WTC11 (cell line): ENCODE data around the gene CAND2. TPM values are rescaled to one million over a fixed set of nuclear protein-coding genes. Genes with fewer than 3 reads are reported as not detected.

Experiments
- ATAC-seq: fragments of 200-7000 bp; cut with Tn5 transposase; 2 replicates; pipeline ENCODE4 v1.10.0; 2021; ENCODE audit warnings: mild to moderate bottlenecking, moderate library complexity
- CTCF ChIA-PET: fragments of 300-600 bp; sonication (Branson Sonifier 250); formaldehyde crosslinking; loops from one replicate; lab custom pipeline; 2021; ENCODE audit warnings: antibody characterized with exemption; lab: Charles Lee
- POLR2A ChIA-PET: fragments of 350-600 bp; sonication (Branson Sonifier 250); formaldehyde crosslinking; loops from one replicate; lab custom pipeline; 2021; ENCODE audit warnings: antibody characterized with exemption; lab: Charles Lee
- DNase-seq: peaks from one replicate; pipeline ENCODE4 v3.0.0; 2021; ENCODE audit warnings: low spot score
- H3K27ac Mint-ChIP-seq: 2 replicates; pipeline ENCODE4 v1.8.0; 2021; ENCODE audit warnings: mixed read lengths
- H3K27me3 Mint-ChIP-seq: 2 replicates; pipeline ENCODE4 v1.8.0; 2021; ENCODE audit warnings: low read depth, mild to moderate bottlenecking, moderate library complexity, mixed read lengths
- H3K36me3 Mint-ChIP-seq: 2 replicates; pipeline ENCODE4 v1.8.0; 2021; ENCODE audit warnings: mixed read lengths
- H3K4me1 Mint-ChIP-seq: 2 replicates; pipeline ENCODE4 v1.8.0; 2022; ENCODE audit warnings: mixed read lengths
- H3K4me3 Mint-ChIP-seq: 2 replicates; pipeline ENCODE4 v1.8.0; 2021; ENCODE audit warnings: mild to moderate bottlenecking, moderate library complexity, mixed read lengths
- H3K9me3 Mint-ChIP-seq: 2 replicates; pipeline ENCODE4 v1.8.0; 2021; ENCODE audit warnings: mixed read lengths
- ATF1 ChIP-seq: sonication (generic); formaldehyde crosslinking; IDR thresholded peaks from 2 replicates; pipeline ENCODE4 v1.8.1; 2023; ENCODE audit warnings: mild to moderate bottlenecking, moderate library complexity, missing genetic modification reagents
- CREM ChIP-seq: sonication (generic); formaldehyde crosslinking; IDR thresholded peaks from 2 replicates; pipeline ENCODE4 v1.8.1; 2022; ENCODE audit warnings: mild to moderate bottlenecking, missing genetic modification reagents, moderate library complexity
- EMX1 ChIP-seq: fragments of 250-450 bp; sonication (Bioruptor Pico); IDR thresholded peaks from 2 replicates; pipeline ENCODE4 v1.8.0; 2021; ENCODE audit warnings: mild to moderate bottlenecking
- ESRRA ChIP-seq: sonication (generic); formaldehyde crosslinking; IDR thresholded peaks from 2 replicates; pipeline ENCODE4 v1.8.1; 2022; ENCODE audit warnings: mild to moderate bottlenecking, missing genetic modification reagents, borderline replicate concordance
- ETV6 ChIP-seq: sonication (generic); formaldehyde crosslinking; IDR thresholded peaks from 2 replicates; pipeline ENCODE4 v1.8.1; 2022; ENCODE audit warnings: mild to moderate bottlenecking, missing genetic modification reagents
- GTF2I ChIP-seq: fragments of 250-450 bp; sonication (Bioruptor Pico); conservative IDR thresholded peaks from 2 replicates; pipeline ENCODE4 v1.4.0; 2021; ENCODE audit warnings: mild to moderate bottlenecking
- JUN ChIP-seq: sonication (generic); formaldehyde crosslinking; IDR thresholded peaks from 2 replicates; pipeline ENCODE4 v1.8.0; 2023; ENCODE audit warnings: mild to moderate bottlenecking, missing genetic modification reagents
- KAT7 ChIP-seq: sonication (generic); formaldehyde crosslinking; IDR thresholded peaks from 2 replicates; pipeline ENCODE4 v1.8.1; 2023; ENCODE audit warnings: missing genetic modification reagents, mild to moderate bottlenecking, borderline replicate concordance
- NR2C2 ChIP-seq: sonication (generic); formaldehyde crosslinking; IDR thresholded peaks from 2 replicates; pipeline ENCODE4 v1.8.0; 2022; ENCODE audit warnings: mild to moderate bottlenecking, missing genetic modification reagents
- RELA ChIP-seq: sonication (generic); formaldehyde crosslinking; IDR thresholded peaks from 2 replicates; pipeline ENCODE4 v1.8.1; 2022; ENCODE audit warnings: missing genetic modification reagents, mild to moderate bottlenecking, borderline replicate concordance
- SMAD3 ChIP-seq: sonication (generic); formaldehyde crosslinking; IDR thresholded peaks from 2 replicates; pipeline ENCODE4 v1.8.0; 2022; ENCODE audit warnings: missing genetic modification reagents, mild to moderate bottlenecking, borderline replicate concordance
- ZBTB21 ChIP-seq: sonication (generic); formaldehyde crosslinking; IDR thresholded peaks from 2 replicates; pipeline ENCODE4 v1.8.1; 2023; ENCODE audit warnings: mild to moderate bottlenecking, missing genetic modification reagents, borderline replicate concordance
- ZNF396 ChIP-seq: fragments of 250-450 bp; sonication (Bioruptor Pico); IDR thresholded peaks from 2 replicates; pipeline ENCODE4 v1.8.0; 2021; ENCODE audit warnings: mild to moderate bottlenecking, moderate library complexity, borderline replicate concordance
- ZNF416 ChIP-seq: fragments of 250-450 bp; sonication (Bioruptor Pico); IDR thresholded peaks from 2 replicates; pipeline ENCODE4 v1.9.0; 2021; ENCODE audit warnings: mild to moderate bottlenecking, inconsistent platforms
- ZNF532 ChIP-seq: fragments of 250-450 bp; sonication (Bioruptor Pico); IDR thresholded peaks from 2 replicates; pipeline ENCODE4 v1.9.0; 2021; ENCODE audit warnings: mild to moderate bottlenecking, borderline replicate concordance
- total RNA-seq: library from RNA; stranded (reverse); gene quantifications from 3 replicates; pipeline ENCODE4 v1.2.3, GENCODE V29; 2021
- TF ChIP-seq, protein P1 (sequence below): sonication (generic); formaldehyde crosslinking; IDR thresholded peaks from 2 replicates; pipeline ENCODE4 v1.8.1; 2023; ENCODE audit warnings: mild to moderate bottlenecking, missing genetic modification reagents, borderline replicate concordance
- TF ChIP-seq, protein P2 (sequence below): fragments of 250-450 bp; sonication (Bioruptor Pico); IDR thresholded peaks from 2 replicates; pipeline ENCODE4 v1.9.0; 2021; ENCODE audit warnings: mild to moderate bottlenecking
- TF ChIP-seq, protein P3 (sequence below): sonication (generic); formaldehyde crosslinking; IDR thresholded peaks from 2 replicates; pipeline ENCODE4 v1.8.0; 2023; ENCODE audit warnings: missing genetic modification reagents
- TF ChIP-seq, protein P4 (sequence below): fragments of 200-600 bp; IDR thresholded peaks from 2 replicates; pipeline ENCODE4 v1.8.0; 2022; ENCODE audit warnings: antibody characterized with exemption
- TF ChIP-seq, protein P5 (sequence below): sonication (generic); formaldehyde crosslinking; IDR thresholded peaks from 2 replicates; pipeline ENCODE4 v1.8.0; 2022; ENCODE audit warnings: mild to moderate bottlenecking, missing genetic modification reagents
- TF ChIP-seq, protein P6 (sequence below): sonication (generic); formaldehyde crosslinking; IDR thresholded peaks from 2 replicates; pipeline ENCODE4 v1.8.1; 2023; ENCODE audit warnings: mild to moderate bottlenecking, moderate library complexity, missing genetic modification reagents

Gene CAND2
- total RNA-seq, 1 experiment from 2014 or later: 15.4 TPM

GRCh38 chr3:12773710-12774086 lies 22.8 kb upstream of the CAND2 start:
- no peak overlapping the region for H3K27ac Mint-ChIP-seq
- POLR2A ChIA-PET: no interaction called here
- CTCF ChIA-PET: no interaction called here
- peaks cover 13% of the 10 kb centered on the region for H3K27me3 Mint-ChIP-seq
- TF ChIP-seq NR2C2 (CRISPR knock-in tag) (no peak), ZBTB21 (no peak), ATF1 (CRISPR knock-in tag) (no peak)
- no peak overlapping the region for H3K4me3 Mint-ChIP-seq
- DNase-seq (no peak), ATAC-seq (no peak)
- no peaks in the 10 kb centered on the region for H3K36me3 Mint-ChIP-seq
- H3K4me1 Mint-ChIP-seq: no peaks in the 10 kb centered on the region
- H3K9me3 Mint-ChIP-seq: no peaks in the 10 kb centered on the region

DNA sequence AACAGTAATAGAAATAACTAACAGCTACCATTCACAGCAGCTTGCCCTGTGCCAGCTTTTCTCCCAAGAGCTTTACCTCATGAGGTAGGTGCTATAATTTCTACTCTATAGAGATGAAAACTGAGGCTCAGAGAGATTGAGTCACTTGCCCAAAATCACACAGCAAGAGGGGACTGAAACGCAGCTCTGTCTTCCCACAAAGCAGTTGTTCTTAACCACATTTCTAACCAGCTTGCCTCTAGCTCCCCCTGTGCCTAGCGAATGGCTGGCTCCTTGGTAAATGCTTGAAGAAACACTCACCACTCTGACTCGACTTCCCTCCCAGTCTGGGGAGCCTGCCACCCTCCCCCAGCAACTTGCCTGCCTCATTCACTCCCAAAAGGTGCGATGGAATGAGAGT lies 21.9 kb upstream of the CAND2 start:
- Mint-ChIP-seq H3K9me3 (no peaks in the 10 kb centered on the region), H3K36me3 (no peaks in the 10 kb centered on the region), H3K4me3 (no peak overlapping the region), H3K27me3 (peaks cover 13% of the 10 kb centered on the region), H3K4me1 (no peaks in the 10 kb centered on the region), H3K27ac (no peak overlapping the region)
- ChIA-PET POLR2A (no interaction called here), CTCF (interaction anchor here (1.0 to 1.9 kb wide), 3 partner anchors 13 to 68 kb away, joined by 4 to 7 read pairs (median 6); no protein-coding TSS in a partner anchor)
- TF ChIP-seq GTF2I (CRISPR knock-in tag) (no peak), ZNF396 (CRISPR knock-in tag) (no peak), KAT7 (no peak), ZNF532 (CRISPR knock-in tag) (no peak), ZNF416 (no peak)
- TF ChIP-seq, protein P1, sequence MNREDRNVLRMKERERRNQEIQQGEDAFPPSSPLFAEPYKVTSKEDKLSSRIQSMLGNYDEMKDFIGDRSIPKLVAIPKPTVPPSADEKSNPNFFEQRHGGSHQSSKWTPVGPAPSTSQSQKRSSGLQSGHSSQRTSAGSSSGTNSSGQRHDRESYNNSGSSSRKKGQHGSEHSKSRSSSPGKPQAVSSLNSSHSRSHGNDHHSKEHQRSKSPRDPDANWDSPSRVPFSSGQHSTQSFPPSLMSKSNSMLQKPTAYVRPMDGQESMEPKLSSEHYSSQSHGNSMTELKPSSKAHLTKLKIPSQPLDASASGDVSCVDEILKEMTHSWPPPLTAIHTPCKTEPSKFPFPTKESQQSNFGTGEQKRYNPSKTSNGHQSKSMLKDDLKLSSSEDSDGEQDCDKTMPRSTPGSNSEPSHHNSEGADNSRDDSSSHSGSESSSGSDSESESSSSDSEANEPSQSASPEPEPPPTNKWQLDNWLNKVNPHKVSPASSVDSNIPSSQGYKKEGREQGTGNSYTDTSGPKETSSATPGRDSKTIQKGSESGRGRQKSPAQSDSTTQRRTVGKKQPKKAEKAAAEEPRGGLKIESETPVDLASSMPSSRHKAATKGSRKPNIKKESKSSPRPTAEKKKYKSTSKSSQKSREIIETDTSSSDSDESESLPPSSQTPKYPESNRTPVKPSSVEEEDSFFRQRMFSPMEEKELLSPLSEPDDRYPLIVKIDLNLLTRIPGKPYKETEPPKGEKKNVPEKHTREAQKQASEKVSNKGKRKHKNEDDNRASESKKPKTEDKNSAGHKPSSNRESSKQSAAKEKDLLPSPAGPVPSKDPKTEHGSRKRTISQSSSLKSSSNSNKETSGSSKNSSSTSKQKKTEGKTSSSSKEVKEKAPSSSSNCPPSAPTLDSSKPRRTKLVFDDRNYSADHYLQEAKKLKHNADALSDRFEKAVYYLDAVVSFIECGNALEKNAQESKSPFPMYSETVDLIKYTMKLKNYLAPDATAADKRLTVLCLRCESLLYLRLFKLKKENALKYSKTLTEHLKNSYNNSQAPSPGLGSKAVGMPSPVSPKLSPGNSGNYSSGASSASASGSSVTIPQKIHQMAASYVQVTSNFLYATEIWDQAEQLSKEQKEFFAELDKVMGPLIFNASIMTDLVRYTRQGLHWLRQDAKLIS (CRISPR knock-in tag): no peak
- TF ChIP-seq, protein P2, sequence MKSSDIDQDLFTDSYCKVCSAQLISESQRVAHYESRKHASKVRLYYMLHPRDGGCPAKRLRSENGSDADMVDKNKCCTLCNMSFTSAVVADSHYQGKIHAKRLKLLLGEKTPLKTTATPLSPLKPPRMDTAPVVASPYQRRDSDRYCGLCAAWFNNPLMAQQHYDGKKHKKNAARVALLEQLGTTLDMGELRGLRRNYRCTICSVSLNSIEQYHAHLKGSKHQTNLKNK (CRISPR knock-in tag): no peak
- TF ChIP-seq, protein P3, sequence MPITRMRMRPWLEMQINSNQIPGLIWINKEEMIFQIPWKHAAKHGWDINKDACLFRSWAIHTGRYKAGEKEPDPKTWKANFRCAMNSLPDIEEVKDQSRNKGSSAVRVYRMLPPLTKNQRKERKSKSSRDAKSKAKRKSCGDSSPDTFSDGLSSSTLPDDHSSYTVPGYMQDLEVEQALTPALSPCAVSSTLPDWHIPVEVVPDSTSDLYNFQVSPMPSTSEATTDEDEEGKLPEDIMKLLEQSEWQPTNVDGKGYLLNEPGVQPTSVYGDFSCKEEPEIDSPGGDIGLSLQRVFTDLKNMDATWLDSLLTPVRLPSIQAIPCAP (CRISPR knock-in tag): no peak
- no peak for ATAC-seq
- no peak for DNase-seq

- Mint-ChIP-seq H3K4me3 (no peak overlapping the region), H3K36me3 (no peaks in the 10 kb centered on the region), H3K27ac (no peak overlapping the region), H3K4me1 (no peaks in the 10 kb centered on the region), H3K27me3 (peaks cover 13% of the 10 kb centered on the region), H3K9me3 (no peaks in the 10 kb centered on the region)
- CTCF ChIA-PET: interaction anchor here (1.0 to 1.9 kb wide), 4 partner anchors 12 to 68 kb away, joined by 3 to 7 read pairs (median 5); no protein-coding TSS in a partner anchor
- no peak for DNase-seq
- no peak for ATAC-seq
- POLR2A ChIA-PET: no interaction called here
- TF ChIP-seq RELA (CRISPR knock-in tag): no peak
- no peak for TF ChIP-seq ETV6 (CRISPR knock-in tag)
- TF ChIP-seq CREM (CRISPR knock-in tag): no peak
- TF ChIP-seq SMAD3: no peak
- TF ChIP-seq JUN: no peak
- TF ChIP-seq, protein P4, sequence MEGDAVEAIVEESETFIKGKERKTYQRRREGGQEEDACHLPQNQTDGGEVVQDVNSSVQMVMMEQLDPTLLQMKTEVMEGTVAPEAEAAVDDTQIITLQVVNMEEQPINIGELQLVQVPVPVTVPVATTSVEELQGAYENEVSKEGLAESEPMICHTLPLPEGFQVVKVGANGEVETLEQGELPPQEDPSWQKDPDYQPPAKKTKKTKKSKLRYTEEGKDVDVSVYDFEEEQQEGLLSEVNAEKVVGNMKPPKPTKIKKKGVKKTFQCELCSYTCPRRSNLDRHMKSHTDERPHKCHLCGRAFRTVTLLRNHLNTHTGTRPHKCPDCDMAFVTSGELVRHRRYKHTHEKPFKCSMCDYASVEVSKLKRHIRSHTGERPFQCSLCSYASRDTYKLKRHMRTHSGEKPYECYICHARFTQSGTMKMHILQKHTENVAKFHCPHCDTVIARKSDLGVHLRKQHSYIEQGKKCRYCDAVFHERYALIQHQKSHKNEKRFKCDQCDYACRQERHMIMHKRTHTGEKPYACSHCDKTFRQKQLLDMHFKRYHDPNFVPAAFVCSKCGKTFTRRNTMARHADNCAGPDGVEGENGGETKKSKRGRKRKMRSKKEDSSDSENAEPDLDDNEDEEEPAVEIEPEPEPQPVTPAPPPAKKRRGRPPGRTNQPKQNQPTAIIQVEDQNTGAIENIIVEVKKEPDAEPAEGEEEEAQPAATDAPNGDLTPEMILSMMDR: no peak
- TF ChIP-seq, protein P5, sequence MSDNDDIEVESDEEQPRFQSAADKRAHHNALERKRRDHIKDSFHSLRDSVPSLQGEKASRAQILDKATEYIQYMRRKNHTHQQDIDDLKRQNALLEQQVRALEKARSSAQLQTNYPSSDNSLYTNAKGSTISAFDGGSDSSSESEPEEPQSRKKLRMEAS: no peak
- TF ChIP-seq EMX1 (CRISPR knock-in tag): no peak
- TF ChIP-seq, protein P6, sequence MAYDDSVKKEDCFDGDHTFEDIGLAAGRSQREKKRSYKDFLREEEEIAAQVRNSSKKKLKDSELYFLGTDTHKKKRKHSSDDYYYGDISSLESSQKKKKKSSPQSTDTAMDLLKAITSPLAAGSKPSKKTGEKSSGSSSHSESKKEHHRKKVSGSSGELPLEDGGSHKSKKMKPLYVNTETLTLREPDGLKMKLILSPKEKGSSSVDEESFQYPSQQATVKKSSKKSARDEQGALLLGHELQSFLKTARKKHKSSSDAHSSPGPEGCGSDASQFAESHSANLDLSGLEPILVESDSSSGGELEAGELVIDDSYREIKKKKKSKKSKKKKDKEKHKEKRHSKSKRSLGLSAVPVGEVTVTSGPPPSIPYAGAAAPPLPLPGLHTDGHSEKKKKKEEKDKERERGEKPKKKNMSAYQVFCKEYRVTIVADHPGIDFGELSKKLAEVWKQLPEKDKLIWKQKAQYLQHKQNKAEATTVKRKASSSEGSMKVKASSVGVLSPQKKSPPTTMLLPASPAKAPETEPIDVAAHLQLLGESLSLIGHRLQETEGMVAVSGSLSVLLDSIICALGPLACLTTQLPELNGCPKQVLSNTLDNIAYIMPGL (CRISPR knock-in tag): no peak
- TF ChIP-seq ESRRA (CRISPR knock-in tag): no peak
These were observed 21.3 kb upstream of the CAND2 start for GRCh38 chr3:12775226-12775625.
